ENCODE results near the gene ARPP19. TPM values are rescaled to one million over a fixed set of nuclear protein-coding genes. Genes with fewer than 3 reads are reported as not detected.

ARPP19 gene, protein sequence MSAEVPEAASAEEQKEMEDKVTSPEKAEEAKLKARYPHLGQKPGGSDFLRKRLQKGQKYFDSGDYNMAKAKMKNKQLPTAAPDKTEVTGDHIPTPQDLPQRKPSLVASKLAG
- 208 and 213 TPM in 2 replicates for total RNA-seq
- long read RNA-seq, full-length matches to known transcripts = 51 of 62 reads
- long read RNA-seq, partial matches to known transcripts = 0 of 62 reads
- long read RNA-seq, other reads (novel, unspliced or antisense) = 11 of 62 reads

DNA sequence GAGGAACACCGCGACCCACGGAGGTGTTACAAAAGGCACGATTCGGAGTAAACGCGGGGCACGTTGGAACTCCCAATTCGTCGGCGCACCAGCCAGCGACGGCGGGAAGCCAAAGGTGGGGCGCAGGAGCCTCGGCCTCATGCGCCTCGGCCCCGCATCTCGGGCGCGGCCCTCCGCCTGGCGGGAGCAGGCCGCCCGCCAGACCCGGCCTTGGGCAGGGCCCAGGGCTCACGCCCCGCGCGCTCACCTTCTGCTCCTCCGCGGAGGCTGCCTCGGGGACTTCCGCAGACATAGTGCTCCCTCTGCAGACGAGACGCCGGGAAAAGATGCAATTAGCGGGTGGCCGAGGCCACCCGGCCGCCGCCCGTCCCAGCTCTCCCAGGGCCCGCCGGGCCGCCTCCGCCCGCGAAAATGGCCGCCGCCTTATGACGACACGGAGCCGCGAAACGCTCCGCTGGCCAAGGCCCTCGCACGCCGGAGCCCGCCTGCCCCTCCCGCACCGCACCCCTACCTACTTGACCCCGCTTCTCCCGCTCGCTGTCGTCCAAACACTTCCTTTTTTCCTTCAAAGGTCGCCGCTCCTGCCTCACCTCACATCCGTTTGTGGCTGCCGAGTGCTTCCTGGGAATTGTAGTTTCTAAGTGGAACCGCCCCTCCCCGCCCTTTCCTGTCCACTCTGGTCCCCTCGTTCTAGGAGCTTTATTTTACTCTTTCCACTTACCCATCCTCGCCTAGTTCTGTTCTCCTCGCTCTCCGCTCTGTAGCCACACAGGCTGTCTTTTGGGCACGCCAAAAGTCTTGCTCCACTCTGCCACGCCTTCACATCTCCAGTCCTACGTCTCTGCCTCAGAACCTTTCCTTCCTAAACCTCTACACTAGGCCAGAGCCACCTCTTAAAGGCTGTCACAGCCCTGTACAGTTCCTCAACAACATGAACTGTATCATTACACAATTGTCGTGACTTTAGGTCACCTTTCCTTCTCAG is at the start of gene ARPP19:
Gene ARPP19, minus strand, starts transcription at position 430 of the 985 bp plus-strand sequence. Its CDS starts 138 bp downstream, at position 292.
- H3K4me3 Mint-ChIP-seq = peak within 1 kb of the TSS; percentile 93
- TF ChIP-seq, protein P1, sequence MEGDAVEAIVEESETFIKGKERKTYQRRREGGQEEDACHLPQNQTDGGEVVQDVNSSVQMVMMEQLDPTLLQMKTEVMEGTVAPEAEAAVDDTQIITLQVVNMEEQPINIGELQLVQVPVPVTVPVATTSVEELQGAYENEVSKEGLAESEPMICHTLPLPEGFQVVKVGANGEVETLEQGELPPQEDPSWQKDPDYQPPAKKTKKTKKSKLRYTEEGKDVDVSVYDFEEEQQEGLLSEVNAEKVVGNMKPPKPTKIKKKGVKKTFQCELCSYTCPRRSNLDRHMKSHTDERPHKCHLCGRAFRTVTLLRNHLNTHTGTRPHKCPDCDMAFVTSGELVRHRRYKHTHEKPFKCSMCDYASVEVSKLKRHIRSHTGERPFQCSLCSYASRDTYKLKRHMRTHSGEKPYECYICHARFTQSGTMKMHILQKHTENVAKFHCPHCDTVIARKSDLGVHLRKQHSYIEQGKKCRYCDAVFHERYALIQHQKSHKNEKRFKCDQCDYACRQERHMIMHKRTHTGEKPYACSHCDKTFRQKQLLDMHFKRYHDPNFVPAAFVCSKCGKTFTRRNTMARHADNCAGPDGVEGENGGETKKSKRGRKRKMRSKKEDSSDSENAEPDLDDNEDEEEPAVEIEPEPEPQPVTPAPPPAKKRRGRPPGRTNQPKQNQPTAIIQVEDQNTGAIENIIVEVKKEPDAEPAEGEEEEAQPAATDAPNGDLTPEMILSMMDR (conservative IDR thresholded peaks at IDR 0.05) = no peak
- H3K27ac Mint-ChIP-seq (ENCODE audit: unreplicated experiment) = peak within 1 kb of the TSS; percentile 99
- no peaks in the 10 kb centered on the region for H3K36me3 Mint-ChIP-seq (ENCODE audit: low read depth)
- peak; percentile 82 for DNase-seq (ENCODE audit: low read depth, low spot score)
- H3K27me3 Mint-ChIP-seq (ENCODE audit: low read depth) = no peaks in the 10 kb centered on the region
- no peaks in the 10 kb centered on the region for H3K9me3 Mint-ChIP-seq
- peaks cover 35% of the 10 kb centered on the region for H3K4me1 Mint-ChIP-seq

DNA sequence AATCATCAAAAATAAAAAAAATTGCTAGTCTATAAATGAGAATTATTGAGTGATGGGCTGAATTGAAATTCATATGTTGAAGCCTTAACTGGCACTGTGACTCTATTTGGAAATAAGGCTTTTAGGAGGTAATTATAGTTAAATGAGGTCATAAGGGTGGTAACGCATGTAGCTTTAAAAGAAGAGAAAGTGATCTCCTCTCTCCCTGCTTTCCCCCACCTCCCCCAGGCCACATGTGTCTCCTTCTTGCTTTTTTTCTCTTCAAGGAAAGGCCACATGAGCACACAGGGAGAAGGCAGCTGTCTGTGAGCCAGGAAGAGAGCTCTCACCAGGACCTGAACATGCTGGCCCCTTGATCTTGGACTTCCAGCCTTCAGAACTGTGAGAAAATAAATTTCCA is 48.2 kb upstream of the ARPP19 start:
- no peaks in the 10 kb centered on the region for H3K9me3 Mint-ChIP-seq
- H3K27me3 Mint-ChIP-seq (ENCODE audit: low read depth) = no peaks in the 10 kb centered on the region
- DNase-seq (ENCODE audit: low read depth, low spot score) = no peak
- H3K36me3 Mint-ChIP-seq (ENCODE audit: low read depth) = no peaks in the 10 kb centered on the region
- no peak overlapping the region for H3K27ac Mint-ChIP-seq (ENCODE audit: unreplicated experiment)
- no peak overlapping the region for H3K4me3 Mint-ChIP-seq
- no peaks in the 10 kb centered on the region for H3K4me1 Mint-ChIP-seq
- TF ChIP-seq, protein P1 (conservative IDR thresholded peaks at IDR 0.05) = no peak

DNA sequence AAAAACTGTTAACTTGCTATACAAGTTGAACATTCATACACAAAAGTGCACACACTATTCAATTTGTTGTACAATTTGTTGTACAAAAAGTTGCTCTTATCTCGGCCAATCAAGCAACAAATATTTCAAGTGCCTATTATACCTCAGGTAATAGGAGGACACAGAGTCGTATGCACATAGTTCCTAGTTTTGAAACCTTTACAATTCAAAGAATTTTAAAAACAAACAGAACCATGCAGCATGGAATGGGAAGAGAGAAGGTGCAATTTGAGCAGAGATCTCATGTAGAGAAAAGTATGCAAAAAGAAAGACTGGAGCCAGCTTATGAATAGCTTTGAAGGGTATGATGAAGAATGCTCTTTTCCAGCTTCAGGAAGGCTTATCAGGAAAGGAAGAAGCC is 46.5 kb upstream of the ARPP19 start:
- Mint-ChIP-seq H3K9me3 (no peaks in the 10 kb centered on the region), H3K27me3 (ENCODE audit: low read depth) (no peaks in the 10 kb centered on the region)
- TF ChIP-seq, protein P1 (conservative IDR thresholded peaks at IDR 0.05) = no peak

DNA sequence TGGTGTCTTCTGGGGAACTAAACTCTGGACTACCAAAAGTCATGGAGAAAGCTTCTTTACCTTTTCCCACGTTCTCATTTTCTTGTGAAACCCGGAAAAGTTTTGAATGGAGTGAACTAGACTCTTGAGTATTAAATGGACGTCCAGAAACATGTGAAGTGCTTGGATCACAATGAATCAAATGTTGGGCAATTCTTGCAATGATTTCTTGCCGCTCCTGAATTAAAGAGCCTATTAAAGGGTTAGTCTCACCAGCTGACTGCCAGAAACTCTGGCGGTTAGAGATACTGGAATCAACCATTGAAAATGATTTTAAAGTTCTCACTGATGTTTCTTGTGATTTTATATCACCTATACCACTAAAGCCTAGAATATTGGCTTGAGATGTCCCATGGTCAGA is 40.8 kb upstream of the ARPP19 start:
- H3K27me3 Mint-ChIP-seq (ENCODE audit: low read depth) = no peaks in the 10 kb centered on the region
- TF ChIP-seq, protein P1 (conservative IDR thresholded peaks at IDR 0.05) = no peak
- H3K9me3 Mint-ChIP-seq = no peaks in the 10 kb centered on the region
- H3K4me3 Mint-ChIP-seq = no peak overlapping the region
- DNase-seq (ENCODE audit: low read depth, low spot score) = no peak
- H3K36me3 Mint-ChIP-seq (ENCODE audit: low read depth) = peaks cover 12% of the 10 kb centered on the region
- H3K4me1 Mint-ChIP-seq = no peaks in the 10 kb centered on the region
- no peak overlapping the region for H3K27ac Mint-ChIP-seq (ENCODE audit: unreplicated experiment)

More for the DNA sequence above, 46.5 kb upstream of the ARPP19 start:
- Mint-ChIP-seq H3K4me1 (no peaks in the 10 kb centered on the region), H3K36me3 (ENCODE audit: low read depth) (peaks cover 3% of the 10 kb centered on the region), H3K4me3 (no peak overlapping the region), H3K27ac (ENCODE audit: unreplicated experiment) (no peak overlapping the region)
- DNase-seq (ENCODE audit: low read depth, low spot score) = no peak

DNA sequence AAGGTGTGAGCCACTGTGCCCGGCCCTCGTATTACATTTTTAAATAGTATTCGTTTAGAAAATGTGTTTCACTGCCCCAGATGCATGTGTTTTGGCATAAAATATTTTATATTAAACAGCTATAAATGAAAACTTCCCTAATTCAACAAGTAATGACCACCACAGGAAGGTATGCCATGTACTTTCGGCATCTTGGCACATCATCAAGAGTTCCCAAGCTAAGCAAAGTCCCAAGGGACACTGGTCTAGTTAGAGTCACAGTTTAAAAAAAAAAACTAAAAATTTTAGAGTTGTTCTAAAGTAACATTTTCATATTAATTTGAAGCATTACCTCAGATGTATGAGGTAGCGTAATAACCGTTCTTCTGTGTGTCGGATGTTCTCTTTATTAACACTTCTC is 15.6 kb upstream of the ARPP19 start:
- peaks cover 4% of the 10 kb centered on the region for H3K36me3 Mint-ChIP-seq (ENCODE audit: low read depth)
- DNase-seq (ENCODE audit: low read depth, low spot score) = no peak
- no peaks in the 10 kb centered on the region for H3K9me3 Mint-ChIP-seq
- peaks cover 6% of the 10 kb centered on the region for H3K4me1 Mint-ChIP-seq
- TF ChIP-seq, protein P1 (conservative IDR thresholded peaks at IDR 0.05) = no peak
- H3K4me3 Mint-ChIP-seq = no peak overlapping the region
- no peaks in the 10 kb centered on the region for H3K27me3 Mint-ChIP-seq (ENCODE audit: low read depth)
- H3K27ac Mint-ChIP-seq (ENCODE audit: unreplicated experiment) = no peak overlapping the region
